DMS 273 (cell line): ENCODE measurements around the gene PDE4B.
"Not testable (repeated sequence)": the region's sequence is repeated elsewhere in the genome, so short reads cannot be mapped to it uniquely, and the experiment has no call there.

Experiments used
- DNase-seq: peaks from one replicate; lab custom pipeline; 2025; ENCODE audit not compliant: unreplicated experiment; lab: John Stamatoyannopoulos, UW

Gene PDE4B

GRCh38 chr1:66401244-66401643, 608.5 kb downstream of the PDE4B start:
- no peak for DNase-seq

GRCh38 chr1:66402194-66402593, 609.5 kb downstream of the PDE4B start:
- DNase-seq = peak; percentile 52

- DNase-seq = peak; percentile 17
Measured at GRCh38 chr1:66403007-66403731, 610.5 kb downstream of the PDE4B start.

- DNase-seq = no peak
Measured at GRCh38 chr1:66405061-66405460, 612.4 kb downstream of the PDE4B start.

- DNase-seq = not testable (repeated sequence)
Measured at GRCh38 chr1:66411449-66411848, 618.8 kb downstream of the PDE4B start.

GRCh38 chr1:66412704-66413103, 620.0 kb downstream of the PDE4B start:
- no peak for DNase-seq

- DNase-seq = no peak
Measured at GRCh38 chr1:66413136-66413837, 620.6 kb downstream of the PDE4B start.

GRCh38 chr1:66413838-66414175, 621.1 kb downstream of the PDE4B start:
- DNase-seq = no peak

GRCh38 chr1:66415281-66415680, 622.6 kb downstream of the PDE4B start:
- DNase-seq = no peak

- no peak for DNase-seq
Measured at GRCh38 chr1:66415866-66416265, 623.2 kb downstream of the PDE4B start.

- DNase-seq = no peak
Measured at GRCh38 chr1:66416295-66416694, 623.6 kb downstream of the PDE4B start.

GRCh38 chr1:66418021-66418420, 625.3 kb downstream of the PDE4B start:
- DNase-seq = no peak

- DNase-seq = not testable (repeated sequence)
Measured at GRCh38 chr1:66420171-66420570, 627.5 kb downstream of the PDE4B start.

GRCh38 chr1:66420906-66421305, 628.2 kb downstream of the PDE4B start:
- DNase-seq = not testable (repeated sequence)

- DNase-seq = no peak
Measured at GRCh38 chr1:66422804-66423203, 630.1 kb downstream of the PDE4B start.
